Cardiac septum (tissue), 1 donor: ENCODE measurements around the gene C1orf210. TPM values are rescaled to one million over a fixed set of nuclear protein-coding genes. Genes with fewer than 3 reads are reported as not detected.

Source experiments
- DNase-seq: peaks from one replicate; pipeline ENCODE4 v3.0.0-alpha.2; 2020; ENCODE audit warnings: low spot score
- intact Hi-C: fragments of 100-400 bp; cut with DNase I; formaldehyde crosslinking; loops from one replicate; pipeline ENCODE4 v1.14.0; 2022
- total RNA-seq: library from RNA; stranded (reverse); fragmentation: NEBNext Ultra II Directional; extraction: Animal tissue kit (Norgen Biotek cat#: 25700); gene quantifications from one replicate; pipeline ENCODE4 v1.2.1, GENCODE V29; 2021
- donor health status: DM: no; HTN: no; CAD: no.

Gene C1orf210
- total RNA-seq, 1 donor from 2014 or later = not detected

DNA sequence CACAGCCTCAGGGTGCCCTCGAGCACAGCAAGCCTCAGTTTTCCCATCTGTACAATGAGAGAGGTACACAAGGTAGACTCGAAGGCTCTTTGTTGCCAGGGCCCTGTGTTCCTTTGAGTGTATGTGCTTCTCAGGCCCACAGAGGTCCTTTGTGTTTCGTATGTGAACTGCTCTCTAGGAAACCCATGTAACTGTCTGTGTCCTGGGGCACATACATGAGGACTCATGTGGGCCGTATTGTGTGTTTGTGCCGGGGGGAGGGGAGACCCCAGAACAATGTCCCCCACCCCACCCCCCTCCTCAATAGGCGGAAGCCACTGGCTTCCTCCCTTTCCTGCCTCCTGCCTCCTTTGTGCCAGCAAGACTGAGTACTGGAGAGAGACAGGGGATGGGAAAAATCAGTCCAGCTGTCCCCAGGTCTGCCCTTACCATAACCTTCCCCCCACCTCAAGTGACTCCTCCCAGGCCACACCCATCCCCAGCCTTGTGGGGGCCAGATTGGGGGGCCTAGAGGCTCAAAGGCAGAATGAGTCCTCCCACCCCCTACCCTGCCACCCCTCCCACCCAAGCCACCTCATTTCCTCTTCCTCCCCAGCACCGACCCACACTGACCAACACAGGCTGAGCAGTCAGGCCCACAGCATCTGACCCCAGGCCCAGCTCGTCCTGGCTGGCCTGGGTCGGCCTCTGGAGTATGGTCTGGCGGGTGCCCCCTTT lies 15.2 kb upstream of the C1orf210 start, which contains the start of gene TIE1:
TIE1 (plus strand) TSS at position 605 of the 717 bp plus-strand sequence; CDS start at position 695, 90 bp downstream.
- intact Hi-C loops = loop anchor here (5.0 kb wide), 1 partner anchor 63 kb away; no protein-coding TSS in a partner anchor
- peak; percentile 82 for DNase-seq

DNA sequence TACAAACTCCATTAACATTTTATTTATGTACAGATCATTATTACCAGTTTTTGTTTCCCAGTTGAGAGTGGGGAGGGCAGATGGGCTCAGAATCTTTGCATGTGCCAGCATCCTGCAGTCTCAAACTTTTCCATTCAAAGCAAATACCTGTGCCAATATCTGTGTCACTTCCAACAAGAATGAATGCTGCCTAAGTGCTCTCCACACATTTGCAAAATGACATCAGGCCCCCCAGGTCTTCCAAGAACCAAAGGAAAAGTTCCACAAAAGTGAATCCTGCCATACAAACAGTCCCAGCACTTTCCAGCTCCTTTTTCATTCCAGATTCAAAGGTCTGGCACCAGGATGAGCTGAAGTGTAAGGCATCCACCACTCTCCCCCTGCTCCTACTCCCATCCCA lies 13.7 kb upstream of the C1orf210 start:
- no peak for DNase-seq
- intact Hi-C loops = no loop called here

DNA sequence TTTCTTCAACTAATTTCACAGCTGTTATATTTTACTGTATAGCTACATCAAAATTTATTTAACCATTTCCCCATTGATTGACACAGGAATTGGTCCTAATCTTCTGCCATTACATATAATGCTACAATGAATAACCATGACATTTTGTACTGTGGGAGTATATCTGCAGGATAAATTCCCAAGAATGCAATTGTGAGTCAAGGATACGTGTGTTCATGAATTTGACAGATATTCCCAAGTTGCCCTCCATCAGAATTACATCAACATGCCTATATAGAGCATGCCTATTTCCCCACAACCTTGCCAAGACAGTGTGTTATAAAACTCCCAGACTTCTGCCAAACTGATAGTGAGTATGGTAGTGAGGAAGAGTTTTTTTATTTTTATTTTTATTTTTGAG lies 12.7 kb upstream of the C1orf210 start:
- intact Hi-C loops = no loop called here
- no peak for DNase-seq

DNA sequence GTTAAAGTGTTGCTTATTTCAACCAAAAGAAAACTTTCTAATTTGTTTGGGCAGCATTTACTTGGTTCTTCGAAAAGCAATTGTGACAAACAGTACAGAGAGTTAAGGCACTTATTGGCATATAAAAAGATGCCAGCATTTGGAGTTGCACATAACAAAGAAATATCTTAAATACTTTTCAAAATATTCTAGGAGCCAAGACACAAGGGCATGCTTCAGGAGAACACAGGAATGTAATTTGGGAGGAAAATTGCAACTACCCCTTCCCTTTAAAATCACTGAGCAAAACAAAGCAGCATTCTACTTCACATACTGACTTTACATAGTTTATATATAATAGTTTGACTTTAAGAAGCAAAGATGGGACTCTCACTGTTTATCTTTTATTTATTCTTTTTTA lies 10.8 kb upstream of the C1orf210 start:
- no peak for DNase-seq
- intact Hi-C loops = no loop called here

DNA sequence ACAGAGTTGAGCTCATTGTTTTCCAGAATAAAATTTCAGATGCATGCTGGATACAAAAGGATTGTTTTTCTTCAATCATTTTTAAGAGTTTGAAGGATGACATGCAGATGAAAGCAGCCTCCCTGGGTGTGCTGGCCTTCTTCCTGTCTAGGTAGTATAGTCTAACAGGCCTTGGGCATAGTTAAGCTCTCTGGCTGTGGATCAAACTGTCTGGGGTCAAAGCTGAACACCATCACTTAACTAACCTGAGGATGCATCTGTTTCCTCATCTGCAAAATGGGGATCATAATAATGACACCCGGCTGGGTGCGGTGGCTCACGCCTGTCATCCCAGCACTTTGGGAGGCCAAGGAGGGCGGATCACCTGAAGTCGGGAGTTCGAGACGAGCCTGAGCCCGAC lies 9.4 kb upstream of the C1orf210 start:
- no peak for DNase-seq
- intact Hi-C loops = no loop called here

DNA sequence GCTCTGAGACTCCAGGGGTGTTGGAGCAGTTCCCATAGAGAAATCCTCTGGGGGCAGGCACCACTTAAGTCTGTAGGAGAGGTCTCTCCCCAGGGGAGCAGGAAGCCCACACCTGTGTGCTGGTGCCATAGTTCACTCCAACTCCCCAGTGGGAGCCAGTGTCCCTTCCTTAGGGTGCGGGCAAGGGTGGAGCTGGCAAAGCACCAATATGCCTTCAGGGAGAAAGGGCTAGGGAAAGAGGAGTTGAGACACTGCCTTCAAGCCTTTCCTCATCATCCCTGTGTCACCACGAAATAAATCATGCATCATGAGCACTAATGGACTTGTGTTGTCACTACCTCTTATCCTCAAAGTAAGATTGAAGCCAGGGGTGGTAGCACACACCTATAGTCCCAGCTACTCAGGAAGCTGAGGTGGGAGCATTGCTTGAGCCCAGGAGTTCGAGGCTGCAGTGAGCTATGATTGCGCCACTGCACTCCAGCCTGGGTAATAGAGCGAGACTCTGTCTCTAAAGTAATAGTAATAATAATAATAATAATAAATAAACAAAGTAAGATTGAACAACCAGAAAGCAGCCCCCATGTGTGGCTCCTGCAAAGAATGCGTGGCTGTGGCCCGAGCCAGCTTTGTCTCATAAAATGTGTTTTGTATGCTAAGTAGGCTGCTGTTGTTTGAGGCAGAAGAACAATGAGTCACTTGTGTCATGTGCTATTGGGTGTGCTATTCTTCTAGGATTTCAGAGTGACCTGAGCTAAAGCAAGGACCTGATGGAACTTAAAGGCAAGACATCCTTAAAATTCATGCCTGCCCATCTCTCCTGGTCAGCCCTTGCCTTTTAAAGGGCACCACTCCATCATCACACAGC lies 8.7 kb upstream of the C1orf210 start:
- DNase-seq = no peak
- intact Hi-C loops = no loop called here

DNA sequence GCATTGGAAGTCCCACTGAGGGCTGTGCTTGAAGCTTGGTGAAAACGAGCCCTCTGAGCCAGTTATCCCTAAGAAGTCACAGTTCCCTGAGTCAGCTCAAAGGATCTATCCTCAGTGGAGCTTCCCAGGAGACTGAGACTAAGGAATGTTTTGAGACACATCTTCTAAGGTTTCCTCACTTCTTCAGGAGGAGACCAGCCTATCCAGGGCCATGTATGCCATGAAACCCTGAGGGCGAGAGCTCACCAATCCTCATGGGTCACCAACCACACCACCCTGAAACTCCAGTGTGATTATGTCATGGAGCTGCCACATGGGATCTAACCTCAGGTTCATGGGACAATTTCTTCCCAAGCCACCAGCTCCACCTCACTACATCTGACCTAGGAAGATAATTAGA lies 7.8 kb upstream of the C1orf210 start:
- intact Hi-C loops = no loop called here

DNA sequence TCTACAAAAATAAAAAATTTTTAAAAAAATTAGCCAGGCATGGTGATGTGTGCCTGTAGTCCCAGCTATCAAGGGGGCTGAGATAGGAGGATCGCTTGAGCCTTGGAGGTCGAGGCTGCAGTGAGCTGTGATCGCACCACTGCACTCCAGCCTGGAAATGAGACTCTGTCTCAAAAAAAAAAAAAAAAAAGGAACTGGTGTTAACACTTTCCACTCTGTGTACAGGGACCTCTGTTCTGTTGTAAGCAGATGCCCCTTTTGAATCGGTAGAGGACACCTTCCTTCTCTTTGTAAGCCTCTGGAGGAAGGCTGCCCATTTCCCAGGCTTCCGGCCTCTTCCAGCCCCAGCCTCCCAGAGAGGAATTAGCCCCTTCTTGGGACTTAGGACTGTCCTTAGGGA lies 7.3 kb upstream of the C1orf210 start:
- no peak for DNase-seq
- intact Hi-C loops = no loop called here

More for the DNA sequence above, 7.8 kb upstream of the C1orf210 start:
- no peak for DNase-seq

DNA sequence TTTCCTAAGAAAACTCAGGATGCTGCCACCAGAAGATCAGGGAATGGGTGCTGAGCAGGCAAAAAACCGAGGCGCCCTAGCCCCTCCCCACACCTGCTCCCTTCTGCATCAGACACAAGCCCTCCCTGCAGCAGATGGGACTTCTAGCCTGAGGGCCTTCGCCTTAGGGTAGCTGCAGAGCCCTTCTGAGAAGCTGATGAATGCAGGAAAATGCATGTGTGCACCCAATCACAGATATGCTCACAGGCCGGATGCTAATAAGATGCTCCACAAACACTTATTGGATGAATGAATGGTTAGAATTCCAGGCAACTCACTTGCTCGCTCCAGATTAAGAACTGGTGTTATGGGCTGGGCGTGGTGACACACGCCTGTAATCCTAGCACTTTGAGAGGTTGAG lies 6.8 kb upstream of the C1orf210 start:
- DNase-seq = no peak
- intact Hi-C loops = no loop called here

DNA sequence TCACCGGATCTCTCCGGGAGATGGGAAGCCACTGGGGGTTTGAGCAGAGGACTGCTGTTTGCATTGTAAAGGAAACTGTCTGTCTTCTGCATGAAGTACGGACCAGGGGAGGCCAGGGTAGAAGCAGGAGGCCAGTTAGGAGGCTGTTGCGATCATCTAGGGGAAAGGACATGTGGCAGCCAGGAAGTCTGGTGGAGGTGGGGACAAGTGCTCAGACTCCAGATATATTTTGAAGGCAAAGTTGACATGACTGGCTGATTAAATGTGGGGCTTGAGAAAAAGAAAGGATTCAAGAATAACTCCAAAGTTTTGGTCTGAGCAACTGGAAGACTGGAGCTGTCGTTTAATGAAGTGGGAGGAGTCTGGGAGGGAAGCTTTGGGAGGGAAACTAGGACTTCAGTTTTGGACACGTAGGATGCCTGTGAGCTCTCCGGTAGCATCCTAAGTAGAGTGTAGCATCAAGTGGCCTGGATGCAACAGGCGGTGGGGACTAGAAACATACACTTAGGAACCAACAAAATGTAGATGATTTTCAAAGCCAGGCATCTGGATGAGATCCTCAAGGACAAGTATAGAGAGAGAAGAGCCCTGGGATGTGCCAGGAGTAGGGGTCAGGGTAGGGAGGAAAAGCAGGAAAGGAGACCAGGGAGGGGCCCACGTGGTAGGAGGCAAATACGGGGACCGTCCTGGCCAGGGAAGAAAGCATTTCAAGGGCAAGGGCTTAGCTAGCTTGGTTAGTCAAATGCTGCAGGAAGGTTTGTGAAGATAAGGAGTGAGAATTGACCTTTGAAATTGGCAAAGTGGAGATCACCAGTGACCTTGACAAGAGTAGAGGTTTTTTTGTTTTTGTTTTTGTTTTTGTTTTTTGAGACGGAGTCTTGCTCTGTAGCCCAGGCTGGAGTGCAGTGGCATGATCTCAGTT lies 3.7 kb upstream of the C1orf210 start:
- intact Hi-C loops = no loop called here

DNA sequence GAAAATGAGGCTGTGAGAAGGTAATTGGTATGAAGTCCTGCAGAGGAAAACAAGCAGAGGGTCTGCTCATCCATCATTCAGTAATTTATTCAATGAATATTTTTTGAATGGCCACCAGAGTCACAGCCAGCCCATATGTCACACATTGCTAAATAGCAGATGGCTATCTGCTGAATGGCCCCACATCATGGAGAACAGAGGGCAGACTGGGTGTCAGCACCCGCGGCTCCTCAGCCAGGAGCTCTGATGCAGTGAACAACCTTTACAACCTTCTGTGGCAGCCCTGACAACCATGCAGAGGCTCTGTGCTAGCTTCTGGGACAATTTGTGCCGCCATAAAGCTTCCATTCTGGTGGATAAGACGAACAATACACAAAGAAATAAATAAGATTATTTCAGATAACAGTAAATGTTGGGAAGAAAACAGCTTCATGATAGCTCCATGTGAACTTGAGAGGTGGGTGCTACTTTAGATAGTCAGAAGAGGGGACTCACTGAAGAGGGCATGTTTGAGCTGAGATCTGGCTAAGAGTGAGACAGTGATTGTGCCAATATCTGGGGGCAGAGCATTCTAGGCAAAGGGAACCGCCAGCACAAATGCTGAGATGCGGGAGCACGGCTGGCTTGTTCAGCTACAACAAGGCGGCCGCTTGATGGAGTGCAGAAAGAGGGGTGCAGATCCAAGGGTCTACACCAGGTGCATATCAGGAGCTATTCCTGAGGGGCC lies 2.8 kb upstream of the C1orf210 start:
- intact Hi-C loops = no loop called here
- no peak for DNase-seq

More for the DNA sequence above, 3.7 kb upstream of the C1orf210 start:
- no peak for DNase-seq

DNA sequence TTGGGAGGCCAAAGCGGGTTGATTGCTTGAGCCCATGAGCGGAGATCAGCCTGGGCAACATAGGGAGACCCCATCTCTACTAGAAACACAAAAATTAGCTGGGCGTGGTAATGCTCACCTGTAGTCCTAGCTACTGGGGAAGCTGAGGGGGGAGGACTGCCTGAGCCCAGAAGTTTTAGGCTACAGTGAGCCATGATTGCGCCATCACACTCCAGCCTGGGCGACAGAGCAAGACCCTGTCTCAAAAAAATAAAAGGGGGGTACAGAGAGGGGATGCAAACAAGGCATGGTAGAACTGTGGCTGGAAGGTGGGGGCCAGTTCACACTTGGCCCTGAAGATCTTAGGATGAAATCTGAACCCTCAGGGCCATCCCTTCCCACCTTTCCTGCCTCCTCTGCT lies 1.2 kb upstream of the C1orf210 start:
- intact Hi-C loops = no loop called here
- DNase-seq = no peak

DNA sequence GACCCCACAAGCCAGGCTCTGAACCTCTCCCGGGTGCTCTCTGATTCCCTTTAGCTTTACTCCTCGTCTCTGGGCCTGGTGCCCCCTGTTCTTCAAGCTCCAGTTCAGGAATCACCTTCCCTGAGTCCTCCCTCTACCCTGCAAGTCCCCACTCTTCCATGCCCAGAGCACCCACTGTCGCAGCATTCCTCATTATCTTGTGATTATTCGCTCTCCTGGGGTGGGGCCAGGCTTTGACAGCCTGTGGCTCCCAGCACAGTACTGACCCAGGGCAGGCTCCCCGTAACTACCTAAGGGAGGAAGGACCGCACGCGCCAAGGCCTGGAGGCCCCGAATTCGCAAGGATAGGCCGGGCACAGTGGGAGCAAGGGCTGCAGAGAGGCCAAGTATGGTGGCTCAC lies 734 bp upstream of the C1orf210 start:
- DNase-seq = no peak
- intact Hi-C loops = no loop called here

DNA sequence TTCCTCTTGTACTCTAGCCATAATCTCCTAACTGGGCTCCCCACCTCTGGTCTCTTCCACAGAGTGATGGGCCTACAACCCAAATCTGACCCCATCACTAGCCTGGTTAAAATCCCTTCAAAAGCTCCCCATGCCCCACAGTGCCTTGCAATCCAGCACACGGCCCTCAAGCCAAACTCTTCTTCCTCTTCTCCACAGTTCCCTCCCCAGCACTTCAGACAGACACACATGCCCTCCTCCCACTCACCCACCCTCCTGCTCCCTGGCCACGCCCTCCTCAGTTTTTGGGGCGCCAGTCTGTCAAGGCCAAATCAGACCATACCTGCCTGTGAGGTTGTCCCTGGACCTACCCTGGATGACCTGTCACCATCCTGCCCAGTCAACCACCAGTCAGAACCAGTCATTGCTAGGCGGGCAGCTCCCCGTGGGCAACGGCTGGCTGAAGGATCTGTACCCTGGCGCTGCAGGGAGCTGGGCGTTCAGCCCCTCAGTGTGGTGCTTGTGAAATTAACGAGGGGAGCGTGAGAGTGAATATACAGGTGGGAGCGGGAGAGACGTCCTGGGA lies 753 bp downstream of the C1orf210 start:
- intact Hi-C loops = no loop called here
- DNase-seq = peak; percentile 53

DNA sequence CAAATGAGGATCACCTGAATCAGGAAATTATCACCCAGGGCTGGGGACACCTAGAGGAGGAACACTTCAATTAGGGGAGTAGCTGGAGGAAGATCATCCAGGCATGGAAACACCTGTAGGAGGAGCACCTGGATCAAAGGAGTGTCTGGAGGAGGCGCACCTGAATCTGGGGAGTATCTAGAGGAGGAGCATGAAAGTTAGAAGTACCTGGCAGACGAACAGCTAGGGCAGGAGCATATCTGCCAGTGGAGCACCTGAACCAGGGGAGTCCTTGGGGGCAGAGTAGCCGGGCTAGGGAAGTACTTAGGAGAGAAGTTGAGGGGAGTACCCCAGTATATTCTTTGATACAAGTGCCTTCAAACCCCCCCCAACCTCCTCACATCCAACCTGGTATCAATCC lies 1.3 kb downstream of the C1orf210 start:
- DNase-seq = peak; percentile 31
- intact Hi-C loops = no loop called here

DNA sequence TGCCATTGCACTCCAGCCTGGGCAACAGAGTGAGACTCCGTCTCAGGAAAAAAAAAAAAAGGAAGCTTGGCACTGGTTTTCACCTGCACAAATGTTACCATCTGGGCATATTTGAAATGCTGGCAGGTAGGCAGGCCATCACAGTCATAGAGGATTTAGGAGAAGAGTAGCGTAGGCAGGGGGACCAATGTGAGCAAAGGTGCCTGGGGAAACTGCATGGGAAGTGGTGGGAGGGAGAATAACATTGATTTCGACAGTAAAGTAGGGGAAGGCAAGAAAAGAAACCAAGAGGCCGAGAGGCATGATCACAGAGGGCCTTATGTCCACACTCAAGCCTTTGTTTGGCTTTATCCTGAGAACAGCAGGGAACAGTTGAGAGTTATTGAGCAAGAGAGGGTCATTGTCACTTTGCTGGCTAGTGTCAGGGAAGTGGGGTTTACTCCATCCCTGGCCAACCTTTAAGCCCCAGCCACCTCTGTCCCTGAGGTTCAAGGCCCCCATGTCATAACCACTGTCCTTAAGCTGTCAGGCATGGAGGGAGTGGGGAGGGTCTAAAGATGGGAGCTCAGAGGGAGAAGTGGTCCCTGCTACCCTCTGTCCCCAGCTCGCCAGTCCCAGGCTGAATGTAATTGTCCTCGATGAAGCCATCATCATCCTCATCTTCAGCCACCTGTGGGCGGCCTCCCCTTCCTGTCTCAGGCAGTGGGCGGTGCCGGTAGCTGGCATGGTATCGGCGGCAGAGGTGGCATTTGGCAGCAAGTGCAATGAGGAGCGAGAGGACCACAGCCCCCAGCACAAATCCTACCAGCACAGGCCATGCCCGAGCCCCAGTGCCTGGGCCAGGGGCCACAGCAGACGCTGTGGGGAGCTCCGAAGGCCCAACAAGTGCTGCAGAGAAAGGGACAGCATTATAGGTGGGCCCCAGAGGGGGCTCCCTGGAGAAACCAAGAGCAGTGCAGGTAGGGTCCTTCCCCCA lies 2.9 kb downstream of the C1orf210 start:
- peak; percentile 63 for DNase-seq
- intact Hi-C loops = no loop called here

DNA sequence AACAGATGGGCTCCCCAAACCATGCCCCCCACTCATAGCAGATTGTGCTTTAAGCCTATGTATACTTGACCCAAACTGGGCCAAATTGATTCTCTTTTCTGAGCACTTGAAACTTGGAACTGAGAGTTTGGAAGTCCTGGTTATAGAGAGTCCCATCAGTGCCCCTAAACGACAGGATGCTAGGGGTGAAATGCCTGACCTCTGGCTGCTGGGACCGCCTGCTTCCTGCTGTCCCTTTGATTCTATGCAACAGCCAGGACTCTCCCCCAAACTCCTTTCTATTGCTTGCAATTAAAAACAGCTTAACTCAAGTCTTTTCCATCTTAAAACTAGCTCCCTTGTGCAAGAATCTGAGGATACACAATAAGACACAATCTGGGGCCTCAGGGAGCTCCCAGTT lies 4.7 kb downstream of the C1orf210 start:
- DNase-seq = peak; percentile 9
- intact Hi-C loops = no loop called here

DNA sequence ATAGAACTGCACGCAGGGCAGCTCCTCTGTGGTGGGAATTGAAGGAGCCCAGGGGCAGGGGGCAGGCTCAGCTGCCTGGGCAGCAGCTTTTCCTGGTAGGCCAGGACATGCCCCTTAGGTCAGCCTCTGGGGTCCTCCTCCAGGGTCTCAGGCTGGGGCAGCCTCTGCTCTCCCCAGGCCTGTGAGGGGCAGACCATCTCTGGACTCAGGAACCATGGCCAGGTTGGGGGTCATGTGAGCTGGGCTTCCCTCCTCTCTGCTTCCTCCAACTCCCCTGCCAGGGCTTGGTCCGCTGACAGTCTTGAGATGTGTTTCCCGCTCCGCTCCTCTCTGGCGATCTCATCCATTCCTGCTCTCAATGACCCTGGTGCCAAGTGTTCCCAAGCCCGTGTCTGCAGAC lies 5.7 kb downstream of the C1orf210 start:
- peak; percentile 33 for DNase-seq
- intact Hi-C loops = no loop called here
